GM20000 (cell line): ENCODE data around the gene LRP5.

Source experiments
- DNase-seq: peaks from one replicate; pipeline ENCODE4 v3.0.0; 2012; ENCODE audit warnings: low spot score
- TF ChIP-seq, protein P1 (sequence below): IDR thresholded peaks from 2 replicates; pipeline ENCODE4 v1.5.1; 2012; ENCODE audit warnings: mild to moderate bottlenecking, control low read depth; ENCODE audit errors: extremely low read depth, missing control alignments

The LRP5 gene

DNA sequence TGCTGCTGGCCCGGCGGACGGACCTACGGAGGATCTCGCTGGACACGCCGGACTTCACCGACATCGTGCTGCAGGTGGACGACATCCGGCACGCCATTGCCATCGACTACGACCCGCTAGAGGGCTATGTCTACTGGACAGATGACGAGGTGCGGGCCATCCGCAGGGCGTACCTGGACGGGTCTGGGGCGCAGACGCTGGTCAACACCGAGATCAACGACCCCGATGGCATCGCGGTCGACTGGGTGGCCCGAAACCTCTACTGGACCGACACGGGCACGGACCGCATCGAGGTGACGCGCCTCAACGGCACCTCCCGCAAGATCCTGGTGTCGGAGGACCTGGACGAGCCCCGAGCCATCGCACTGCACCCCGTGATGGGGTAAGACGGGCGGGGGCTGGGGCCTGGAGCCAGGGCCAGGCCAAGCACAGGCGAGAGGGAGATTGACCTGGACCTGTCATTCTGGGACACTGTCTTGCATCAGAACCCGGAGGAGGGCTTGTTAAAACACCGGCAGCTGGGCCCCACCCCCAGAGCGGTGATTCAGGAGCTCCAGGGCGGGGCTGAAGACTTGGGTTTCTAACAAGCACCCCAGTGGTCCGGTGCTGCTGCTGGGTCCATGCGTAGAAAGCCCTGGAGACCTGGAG is 74.1 kb downstream of the LRP5 start:
- no peak for DNase-seq
- TF ChIP-seq, protein P1, sequence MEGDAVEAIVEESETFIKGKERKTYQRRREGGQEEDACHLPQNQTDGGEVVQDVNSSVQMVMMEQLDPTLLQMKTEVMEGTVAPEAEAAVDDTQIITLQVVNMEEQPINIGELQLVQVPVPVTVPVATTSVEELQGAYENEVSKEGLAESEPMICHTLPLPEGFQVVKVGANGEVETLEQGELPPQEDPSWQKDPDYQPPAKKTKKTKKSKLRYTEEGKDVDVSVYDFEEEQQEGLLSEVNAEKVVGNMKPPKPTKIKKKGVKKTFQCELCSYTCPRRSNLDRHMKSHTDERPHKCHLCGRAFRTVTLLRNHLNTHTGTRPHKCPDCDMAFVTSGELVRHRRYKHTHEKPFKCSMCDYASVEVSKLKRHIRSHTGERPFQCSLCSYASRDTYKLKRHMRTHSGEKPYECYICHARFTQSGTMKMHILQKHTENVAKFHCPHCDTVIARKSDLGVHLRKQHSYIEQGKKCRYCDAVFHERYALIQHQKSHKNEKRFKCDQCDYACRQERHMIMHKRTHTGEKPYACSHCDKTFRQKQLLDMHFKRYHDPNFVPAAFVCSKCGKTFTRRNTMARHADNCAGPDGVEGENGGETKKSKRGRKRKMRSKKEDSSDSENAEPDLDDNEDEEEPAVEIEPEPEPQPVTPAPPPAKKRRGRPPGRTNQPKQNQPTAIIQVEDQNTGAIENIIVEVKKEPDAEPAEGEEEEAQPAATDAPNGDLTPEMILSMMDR, result no peak

DNA sequence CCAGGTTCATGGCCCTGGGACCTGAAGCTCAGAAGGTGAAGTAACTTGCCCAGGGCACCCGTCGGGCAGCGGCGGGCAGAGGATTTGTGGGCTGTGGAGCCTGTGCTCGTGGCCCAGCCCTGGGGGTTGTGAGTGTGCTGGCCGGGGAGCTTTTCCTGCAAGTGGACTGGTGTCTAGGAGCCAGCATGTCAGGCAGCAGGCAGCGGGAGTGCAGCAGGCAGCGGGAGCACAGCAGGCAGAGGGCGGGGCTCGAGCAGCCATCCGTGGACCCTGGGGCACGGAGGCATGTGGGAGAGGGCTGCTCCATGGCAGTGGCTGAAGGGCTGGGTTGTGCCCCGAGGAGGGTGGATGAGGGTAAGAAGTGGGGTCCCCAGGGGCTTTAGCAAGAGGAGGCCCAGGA is 75.4 kb downstream of the LRP5 start:
- TF ChIP-seq, protein P1, result no peak
- no peak for DNase-seq

DNA sequence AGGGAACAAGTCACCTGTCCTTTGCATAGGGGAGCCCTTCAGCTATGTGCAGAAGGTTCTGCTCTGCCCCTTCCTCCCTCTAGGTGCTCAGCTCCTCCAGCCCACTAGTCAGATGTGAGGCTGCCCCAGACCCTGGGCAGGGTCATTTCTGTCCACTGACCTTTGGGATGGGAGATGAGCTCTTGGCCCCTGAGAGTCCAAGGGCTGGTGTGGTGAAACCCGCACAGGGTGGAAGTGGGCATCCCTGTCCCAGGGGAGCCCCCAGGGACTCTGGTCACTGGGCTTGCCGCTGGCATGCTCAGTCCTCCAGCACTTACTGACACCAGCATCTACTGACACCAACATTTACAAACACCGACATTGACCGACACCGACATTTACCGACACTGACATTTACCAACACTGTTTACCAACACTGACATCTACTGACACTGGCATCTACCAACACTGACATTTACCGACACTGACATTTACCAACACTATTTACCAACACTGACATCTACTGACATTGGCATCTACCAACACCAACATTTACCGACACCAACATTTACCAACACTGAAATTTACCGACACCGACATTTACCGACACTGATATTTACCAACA is 76.3 kb downstream of the LRP5 start:
- DNase-seq, result no peak
- TF ChIP-seq, protein P1, result no peak

DNA sequence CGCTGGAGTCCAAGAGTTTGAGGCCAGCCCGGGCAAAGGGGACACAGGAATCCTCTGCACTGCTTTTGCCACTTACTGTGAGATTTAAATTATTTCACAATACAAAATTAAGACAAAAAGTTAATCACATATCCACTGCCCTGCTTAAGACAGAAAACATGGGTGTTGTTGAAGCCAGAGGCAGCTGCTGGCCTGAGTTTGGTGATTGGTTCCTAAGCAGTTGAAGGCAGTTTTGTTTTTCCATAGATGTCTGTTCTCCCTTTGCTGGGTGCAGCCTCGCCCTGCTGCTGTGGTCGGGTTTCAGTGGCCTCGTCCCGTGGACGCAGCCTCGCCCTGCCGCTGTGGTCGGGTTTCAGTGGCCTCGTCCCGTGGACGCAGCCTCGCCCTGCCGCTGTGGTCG is 77.9 kb downstream of the LRP5 start:
- no peak for DNase-seq
- TF ChIP-seq, protein P1, result no peak

DNA sequence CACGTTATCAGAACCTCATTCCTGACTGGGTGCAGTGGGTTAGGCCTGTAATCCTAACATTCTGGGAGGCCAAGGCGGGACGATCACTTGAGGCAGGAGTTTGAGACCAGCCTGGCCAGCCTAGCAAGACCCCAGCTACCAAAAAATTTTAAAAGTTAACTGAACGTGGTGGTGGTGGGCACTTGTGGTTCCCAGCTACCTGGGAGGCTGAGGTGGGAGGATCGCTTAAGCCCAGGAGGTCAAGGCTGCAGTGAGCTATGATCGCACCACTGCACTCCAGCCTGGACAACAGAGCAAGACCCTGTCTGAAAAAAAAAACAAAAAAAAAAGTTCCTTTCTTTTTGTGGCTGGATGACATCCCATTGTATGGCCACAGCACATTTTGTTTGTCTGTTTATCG is 80.4 kb downstream of the LRP5 start:
- TF ChIP-seq, protein P1, result no peak

DNA sequence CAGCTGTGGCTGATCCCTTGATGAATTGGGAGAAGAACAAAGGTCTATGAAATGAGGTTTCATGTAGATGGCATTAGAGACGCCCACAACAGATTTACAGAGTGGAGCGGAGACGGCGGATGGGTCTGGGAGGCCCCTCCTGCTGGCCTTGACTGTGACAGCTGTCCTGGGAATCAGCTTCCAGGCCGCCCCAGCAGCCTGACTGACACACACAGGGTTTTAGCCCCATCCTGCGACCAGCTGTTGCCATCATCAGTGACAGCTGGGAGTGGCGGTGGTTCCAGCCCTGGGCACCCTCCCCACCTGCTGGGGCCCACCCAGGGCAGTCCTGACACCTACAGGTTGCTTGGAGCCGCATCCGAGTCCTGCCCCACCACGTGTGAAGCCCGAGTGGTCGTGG is 84.1 kb downstream of the LRP5 start:
- no peak for DNase-seq
- TF ChIP-seq, protein P1, result no peak

More for the DNA sequence above, 80.4 kb downstream of the LRP5 start:
- DNase-seq, result no peak

DNA sequence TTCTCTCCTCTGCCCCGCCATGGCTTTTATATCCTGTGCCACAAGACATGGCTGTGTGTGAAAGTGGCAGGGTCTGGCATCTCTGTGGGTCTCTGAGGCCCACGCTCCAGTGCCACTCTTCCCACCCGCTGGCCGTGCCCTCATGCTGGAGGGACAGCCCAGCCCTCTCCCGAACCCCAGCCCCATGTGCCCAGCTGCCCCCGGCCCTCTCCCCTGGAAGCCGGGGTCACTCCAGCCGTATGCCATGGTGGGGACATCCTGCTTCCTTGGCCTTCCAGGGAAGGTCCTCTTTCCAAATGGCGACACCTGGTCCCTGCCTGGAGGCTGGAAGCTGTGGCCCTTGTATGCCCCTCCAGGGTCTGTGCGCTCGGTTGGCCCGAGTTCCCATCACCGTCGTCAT is 84.9 kb downstream of the LRP5 start:
- TF ChIP-seq, protein P1, result no peak
- DNase-seq, result no peak
